GM21825 (cell line): ENCODE data around the gene ETV1.
"Not testable (repeated sequence)": the region's sequence is repeated elsewhere in the genome, so short reads cannot be mapped to it uniquely, and the experiment has no call there.

ENCODE experiments used
- ATAC-seq: cut with Tn5 transposase; IDR thresholded peaks from one replicate; pipeline ENCODE4 v1.9.1; 2021; ENCODE audit warnings: mild to moderate bottlenecking, moderate library complexity; ENCODE audit not compliant: unreplicated experiment

ETV1 gene

DNA sequence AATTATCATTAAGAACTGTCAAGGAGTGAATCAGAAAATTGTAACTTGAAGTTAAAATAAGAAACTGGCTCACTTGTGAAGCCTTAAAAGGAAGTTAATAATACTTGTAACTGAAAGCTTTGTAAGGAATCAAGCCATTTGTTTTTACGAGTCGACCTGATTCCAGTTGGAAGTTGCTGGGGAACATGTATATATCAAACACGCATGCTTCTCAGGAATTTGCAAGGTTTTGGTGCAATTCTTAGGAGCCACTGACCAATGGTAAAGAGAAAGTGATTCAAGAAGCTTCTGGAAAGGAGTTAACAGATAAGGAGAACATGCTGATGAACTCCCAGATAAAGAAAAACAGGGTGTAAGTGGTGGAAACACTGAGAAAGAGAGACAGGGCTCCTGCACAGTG, 56.4 kb downstream of the ETV1 start:
- no peak for ATAC-seq

- no peak for ATAC-seq
Observed at GRCh38 chr7:13932131-13932530, 57.3 kb downstream of the ETV1 start.

DNA sequence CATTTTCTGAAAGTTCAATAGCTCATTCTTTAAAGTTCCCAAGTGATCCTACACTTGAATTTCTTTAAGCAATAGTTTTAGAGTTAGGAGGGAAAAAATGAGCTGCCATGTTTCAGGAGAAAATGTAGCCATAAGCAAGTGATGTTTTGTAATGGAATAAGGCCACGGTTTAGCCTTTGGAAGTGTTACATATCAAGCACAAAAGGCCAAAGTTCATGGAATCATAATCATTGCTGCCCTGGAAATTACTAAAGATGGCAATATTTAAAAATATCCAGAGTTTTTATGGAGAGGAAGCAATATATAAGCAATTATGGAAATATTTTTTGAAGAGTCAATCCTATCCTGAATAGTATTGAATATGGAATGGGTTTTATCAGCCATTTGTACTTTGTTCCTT, 68.4 kb downstream of the ETV1 start:
- ATAC-seq, result no peak

DNA sequence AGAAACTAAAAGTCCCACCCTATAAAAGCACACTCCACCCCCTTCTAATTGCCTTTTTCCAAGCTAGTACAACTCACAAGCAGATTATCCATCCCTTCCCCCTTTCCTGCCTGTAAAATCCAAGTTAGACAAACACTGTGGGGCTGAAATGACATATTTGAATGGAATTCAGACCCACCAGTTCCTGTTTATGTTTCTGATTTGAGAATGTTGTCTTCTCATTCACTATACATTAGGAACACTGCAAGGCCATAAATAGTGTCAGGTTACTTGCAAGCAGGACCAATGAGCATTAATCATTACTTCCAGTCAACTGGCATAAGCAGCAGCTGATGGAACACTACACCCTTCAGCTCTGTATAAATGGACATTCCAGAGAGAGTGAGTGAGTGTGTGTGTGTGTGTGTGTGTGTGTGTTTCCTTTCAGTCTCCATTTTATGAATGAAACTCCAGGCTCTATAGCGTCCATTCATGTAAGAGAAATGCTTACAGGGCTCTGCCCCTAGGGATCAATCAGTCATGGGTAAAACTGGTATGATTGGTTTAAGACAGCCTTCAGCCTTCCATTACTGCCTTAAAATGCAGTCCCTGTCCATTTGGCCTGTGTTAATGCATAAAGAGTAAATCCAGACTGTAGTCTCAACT, 69.3 kb downstream of the ETV1 start:
- ATAC-seq, result no peak

DNA sequence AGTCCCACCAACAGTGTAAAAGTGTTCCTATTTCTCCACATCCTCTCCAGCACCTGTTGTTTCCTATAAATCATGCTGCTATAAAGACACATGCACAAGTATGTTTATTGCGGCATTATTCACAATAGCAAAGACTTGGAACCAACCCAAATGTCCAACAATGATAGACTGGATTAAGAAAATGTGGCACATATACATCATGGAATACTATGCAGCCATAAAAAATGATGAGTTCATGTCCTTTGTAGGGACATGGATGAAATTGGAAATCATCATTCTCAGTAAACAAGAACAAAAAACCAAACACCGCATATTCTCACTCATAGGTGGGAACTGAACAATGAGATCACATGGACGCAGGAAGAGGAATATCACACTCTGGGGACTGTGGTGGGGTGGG, 71.1 kb downstream of the ETV1 start:
- not testable (repeated sequence) for ATAC-seq

DNA sequence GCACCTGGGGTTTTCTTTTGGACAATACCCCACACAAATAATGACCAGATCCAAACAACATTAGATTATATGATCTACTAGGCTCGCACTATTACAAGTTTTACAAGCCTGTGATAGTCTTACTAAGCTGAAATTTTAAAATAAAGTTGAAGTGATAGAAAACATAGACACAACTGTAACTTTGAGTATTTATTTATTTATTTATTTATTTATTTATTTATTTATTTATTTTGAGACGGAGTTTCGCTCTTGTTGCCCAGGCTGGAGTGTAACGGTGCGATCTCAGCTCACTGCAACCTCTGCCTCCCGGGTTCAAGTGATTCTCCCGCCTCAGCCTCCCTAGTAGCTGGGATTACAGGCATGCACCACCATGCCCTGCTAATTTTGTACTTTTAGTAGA, 72.4 kb downstream of the ETV1 start:
- ATAC-seq, result not testable (repeated sequence)

DNA sequence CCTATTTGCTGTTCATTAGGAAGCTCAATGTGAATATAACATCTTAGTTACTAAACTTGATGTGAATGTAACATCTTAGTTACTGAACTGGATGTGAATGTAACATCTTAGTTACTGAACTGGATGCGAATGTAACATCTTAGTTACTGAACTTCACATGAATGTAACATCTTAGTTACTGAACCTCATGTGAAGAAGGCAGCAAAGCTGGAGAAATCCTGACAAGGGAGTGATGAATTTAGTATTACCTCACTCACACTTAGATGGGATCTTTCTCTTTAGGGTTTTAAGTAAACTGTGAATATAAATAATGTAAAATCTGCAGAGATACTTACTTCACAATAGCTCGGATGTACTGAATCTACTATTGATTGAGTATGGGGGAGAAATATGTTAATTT, 73.6 kb downstream of the ETV1 start:
- ATAC-seq, result no peak

GRCh38 chr7:13912715-13913278, 76.7 kb downstream of the ETV1 start:
- no peak for ATAC-seq

GRCh38 chr7:13911909-13912308, 77.6 kb downstream of the ETV1 start:
- ATAC-seq, result no peak

- ATAC-seq, result no peak
Observed at GRCh38 chr7:13910805-13911551, 78.5 kb downstream of the ETV1 start.

GRCh38 chr7:13908667-13909397, 80.6 kb downstream of the ETV1 start:
- no peak for ATAC-seq

GRCh38 chr7:13907831-13908230, 81.6 kb downstream of the ETV1 start:
- no peak for ATAC-seq

DNA sequence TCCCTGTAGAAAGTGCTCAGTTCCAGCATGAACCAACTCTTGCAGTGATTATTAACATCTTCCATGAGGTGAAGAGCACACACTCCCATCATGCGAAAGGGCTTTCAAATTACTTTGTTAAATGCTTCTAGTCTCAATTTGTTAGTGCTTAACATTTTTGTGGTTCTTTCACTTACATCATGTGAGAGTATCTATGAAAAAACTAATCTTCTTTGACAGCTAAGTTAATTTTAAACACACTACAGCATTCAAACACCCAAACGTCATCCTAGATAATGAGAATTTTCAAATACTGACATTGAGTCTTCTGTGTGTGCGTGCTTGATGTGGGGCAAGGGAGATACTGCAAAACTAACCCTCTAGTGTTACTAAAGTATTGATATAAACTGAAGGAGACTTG, 84.8 kb downstream of the ETV1 start:
- ATAC-seq, result no peak

GRCh38 chr7:13904007-13904406, 85.5 kb downstream of the ETV1 start:
- no peak for ATAC-seq

GRCh38 chr7:13901577-13901976, 87.9 kb downstream of the ETV1 start:
- no peak for ATAC-seq

DNA sequence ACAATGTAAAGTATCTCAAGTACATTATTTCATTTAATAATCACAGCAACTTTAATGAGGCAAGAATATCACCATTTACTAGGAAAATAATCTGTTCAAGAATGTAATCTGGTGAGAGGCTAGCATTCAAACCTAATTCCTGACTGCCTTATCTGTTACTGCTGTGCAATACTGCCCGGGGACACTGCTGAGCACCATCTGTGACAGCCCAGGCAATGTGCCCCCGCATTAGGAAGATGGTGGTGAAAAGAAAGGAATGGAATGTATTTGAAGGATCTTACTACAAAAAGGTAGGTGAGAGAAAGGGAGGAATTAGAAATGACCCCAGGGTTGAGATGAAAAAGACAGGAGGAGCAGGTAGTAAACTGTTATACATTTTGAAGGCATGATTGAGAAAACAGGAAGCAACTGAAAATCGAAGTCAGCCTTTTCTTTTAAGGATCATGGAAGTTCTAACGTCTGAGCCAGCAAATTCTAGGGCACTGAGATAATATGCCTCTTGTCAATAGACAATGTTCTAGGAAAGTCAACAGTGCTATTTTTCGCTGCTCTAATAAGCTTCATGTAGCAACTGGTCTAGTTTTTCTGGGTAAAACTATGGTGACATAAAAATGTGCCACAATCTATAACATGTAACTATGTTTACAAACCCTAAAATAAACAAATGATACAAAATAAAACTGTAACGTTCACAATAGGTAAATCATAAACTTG, 90.4 kb downstream of the ETV1 start:
- ATAC-seq, result no peak

GRCh38 chr7:13897819-13898218, 91.6 kb downstream of the ETV1 start:
- ATAC-seq, result no peak

GRCh38 chr7:13894954-13895353, 94.5 kb downstream of the ETV1 start:
- ATAC-seq, result no peak

GRCh38 chr7:13894377-13894776, 95.1 kb downstream of the ETV1 start:
- no peak for ATAC-seq

GRCh38 chr7:13890793-13891192, 98.7 kb downstream of the ETV1 start:
- no peak for ATAC-seq

GRCh38 chr7:13886356-13886755, 103.1 kb downstream of the ETV1 start:
- no peak for ATAC-seq
